NCI-H2196 treated with DMSO at 0.1 percent for 48 hours (cell line): ENCODE data around the gene TRAM2.

Experiments used
- DNase-seq: peaks from one replicate; lab custom pipeline; 2025; ENCODE audit not compliant: unreplicated experiment; lab: John Stamatoyannopoulos, UW

Gene TRAM2

DNA sequence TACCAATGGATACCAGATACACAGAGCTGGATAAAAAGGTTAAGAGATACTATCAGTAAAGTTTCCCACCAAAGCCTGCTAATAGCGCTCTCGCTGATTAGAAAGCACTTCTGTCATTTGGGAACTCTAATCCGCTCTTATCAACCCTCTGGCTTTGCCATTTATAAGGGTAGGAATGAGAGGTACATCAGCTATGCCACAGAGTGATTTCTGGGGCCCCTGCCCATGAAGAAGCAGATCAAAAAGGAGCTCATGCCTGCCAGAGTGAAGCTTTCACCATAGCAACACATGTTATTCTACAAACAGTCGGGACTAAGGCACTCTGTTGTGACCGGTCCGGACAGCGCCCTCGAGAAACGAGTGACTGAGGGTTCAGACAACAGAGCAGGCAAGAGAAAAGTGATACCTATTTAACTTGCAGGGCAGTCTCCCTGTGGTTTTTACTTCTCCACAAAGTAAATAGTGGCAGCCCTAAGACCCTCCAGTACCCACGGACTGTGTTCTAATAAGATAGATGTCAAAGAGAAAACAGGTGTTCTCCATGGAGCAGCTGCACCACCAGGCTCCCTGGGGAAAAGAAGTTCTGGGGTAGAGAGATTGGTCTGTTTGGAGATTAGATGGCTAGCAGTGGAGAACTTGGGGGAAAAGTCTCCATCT is 5.6 kb downstream of the TRAM2 start:
- no peak for DNase-seq

DNA sequence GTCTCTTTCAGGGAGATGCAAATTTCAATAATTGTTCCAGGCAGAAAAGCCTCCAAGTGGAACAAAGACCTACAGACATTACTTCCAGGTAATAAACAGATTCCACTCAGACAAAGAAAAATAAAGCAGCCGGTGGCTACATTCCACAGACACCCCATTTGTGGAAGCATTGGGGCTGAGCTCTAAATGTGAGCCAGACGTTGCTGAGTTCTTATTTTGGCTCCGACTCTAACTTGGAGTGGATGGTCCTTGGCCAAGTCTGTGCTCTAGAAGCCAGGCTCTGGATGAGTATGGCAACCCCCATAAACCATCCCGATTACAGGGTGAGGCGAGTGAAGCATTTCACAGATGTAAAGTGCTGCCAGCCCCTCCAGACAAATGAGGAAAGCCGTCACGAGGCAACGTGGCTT is 6.6 kb downstream of the TRAM2 start:
- DNase-seq, result no peak

DNA sequence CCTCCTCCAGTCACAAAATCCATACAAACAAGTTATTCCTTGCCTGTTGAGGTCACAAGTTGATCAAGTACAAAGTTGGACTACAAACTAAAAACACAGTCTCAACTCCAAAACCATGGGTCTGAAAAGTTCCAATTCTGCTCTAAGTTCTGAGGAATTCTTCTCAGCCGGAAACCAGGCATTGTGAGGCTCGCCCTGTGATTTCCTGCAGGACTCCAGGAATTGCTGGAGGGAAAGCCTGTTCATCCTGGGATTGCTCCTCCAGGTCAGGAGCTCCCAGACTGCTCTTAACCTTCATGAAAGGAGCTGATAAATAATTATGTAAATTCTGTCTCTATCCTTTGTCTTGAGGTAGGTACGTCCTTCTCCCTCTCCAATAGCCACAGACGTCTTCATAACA is 8.5 kb downstream of the TRAM2 start:
- DNase-seq, result no peak

DNA sequence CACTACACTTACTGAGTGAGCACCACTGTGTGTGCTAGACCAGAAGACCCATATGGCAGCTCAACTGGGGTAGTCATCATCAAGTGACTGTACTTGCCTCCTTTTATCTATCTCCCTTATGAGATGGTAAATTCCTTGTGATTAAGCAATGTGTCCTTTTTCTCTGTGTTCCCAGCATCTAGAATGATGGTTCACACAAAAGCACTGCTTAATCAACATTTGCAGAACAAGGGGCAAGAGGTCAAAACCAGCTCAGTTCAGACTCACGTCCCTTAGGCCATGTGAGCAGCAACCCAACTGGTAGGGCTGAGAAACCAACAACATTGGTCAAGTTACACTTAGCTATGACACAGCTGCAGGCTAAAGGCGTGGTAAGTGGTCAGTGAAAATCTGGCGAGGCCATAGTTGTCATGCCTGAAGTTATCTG is 10.0 kb downstream of the TRAM2 start:
- no peak for DNase-seq

DNA sequence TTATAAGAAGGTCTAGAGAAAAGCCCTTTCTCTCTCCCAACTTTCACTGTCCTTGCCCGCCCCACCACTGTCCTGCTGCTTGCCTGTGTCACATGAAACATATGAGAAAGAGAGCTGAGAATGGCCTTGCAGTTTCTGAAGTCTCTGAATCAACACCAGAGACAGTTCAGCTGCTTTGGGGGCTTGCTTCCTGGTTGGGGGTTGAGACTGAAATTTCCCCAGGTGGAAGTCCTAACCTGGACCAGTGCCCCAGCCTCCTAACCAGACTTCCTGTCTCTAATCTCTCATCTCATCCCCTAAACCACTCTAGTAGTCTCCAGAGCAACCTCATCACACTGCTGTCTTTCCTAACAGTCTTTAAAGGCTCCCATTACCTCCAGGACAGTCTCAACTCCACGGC is 10.7 kb downstream of the TRAM2 start:
- no peak for DNase-seq

DNA sequence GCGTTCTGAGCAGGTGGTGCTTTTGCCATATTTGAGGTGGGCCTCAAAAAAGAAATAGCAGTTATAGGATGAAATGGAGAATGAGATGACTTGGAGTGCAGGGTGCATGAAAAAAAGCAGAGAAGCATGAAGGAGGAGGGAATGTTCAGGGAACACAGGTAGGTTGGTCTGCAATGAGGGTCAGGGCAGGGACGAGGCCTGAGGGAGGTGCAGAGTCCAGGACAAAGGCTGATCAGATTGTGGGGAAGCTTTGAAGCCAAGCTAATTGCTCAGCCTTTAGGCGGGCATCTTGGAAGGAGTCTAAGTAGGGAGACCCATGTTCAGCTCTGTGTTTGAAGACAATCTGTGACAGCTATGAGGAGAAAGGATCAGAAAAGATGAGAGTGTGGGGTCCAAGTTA is 12.0 kb downstream of the TRAM2 start:
- DNase-seq, result no peak

DNA sequence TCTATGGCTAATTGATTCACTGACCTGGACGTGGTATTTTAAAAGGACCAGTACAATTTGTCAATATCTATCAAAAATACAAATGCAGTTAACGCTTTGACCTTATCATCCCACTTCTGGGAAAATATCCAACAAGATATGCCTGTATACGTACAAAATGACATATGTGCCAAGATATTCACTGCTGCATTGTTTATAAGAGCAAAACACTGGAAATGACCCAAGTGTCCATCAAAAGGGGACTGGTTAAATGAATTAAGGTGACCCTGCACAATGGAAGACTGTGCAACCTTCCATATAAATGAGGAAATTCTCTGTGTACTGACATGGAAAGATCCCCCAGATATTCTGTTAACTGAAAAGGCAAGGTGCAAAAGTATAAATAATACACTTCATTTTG is 13.9 kb downstream of the TRAM2 start:
- DNase-seq, result no peak

DNA sequence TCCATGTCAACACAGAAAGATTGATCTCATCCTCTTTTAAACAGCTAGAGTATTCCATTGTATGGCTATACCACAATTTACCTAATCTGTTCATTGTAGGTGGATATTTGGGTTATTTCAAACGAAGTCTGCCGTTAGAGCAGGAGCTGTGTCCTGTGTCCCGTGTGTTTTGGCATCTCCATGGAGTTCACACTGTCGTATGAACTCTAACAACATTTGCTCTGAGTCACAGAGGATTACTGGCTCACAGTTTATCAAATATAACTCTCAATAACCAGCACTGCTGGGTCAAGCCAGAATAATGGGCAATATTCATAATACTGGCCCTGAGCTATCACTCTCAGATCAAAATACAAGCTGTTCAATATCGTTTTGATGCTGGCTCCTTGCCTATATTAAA is 16.4 kb downstream of the TRAM2 start:
- no peak for DNase-seq

DNA sequence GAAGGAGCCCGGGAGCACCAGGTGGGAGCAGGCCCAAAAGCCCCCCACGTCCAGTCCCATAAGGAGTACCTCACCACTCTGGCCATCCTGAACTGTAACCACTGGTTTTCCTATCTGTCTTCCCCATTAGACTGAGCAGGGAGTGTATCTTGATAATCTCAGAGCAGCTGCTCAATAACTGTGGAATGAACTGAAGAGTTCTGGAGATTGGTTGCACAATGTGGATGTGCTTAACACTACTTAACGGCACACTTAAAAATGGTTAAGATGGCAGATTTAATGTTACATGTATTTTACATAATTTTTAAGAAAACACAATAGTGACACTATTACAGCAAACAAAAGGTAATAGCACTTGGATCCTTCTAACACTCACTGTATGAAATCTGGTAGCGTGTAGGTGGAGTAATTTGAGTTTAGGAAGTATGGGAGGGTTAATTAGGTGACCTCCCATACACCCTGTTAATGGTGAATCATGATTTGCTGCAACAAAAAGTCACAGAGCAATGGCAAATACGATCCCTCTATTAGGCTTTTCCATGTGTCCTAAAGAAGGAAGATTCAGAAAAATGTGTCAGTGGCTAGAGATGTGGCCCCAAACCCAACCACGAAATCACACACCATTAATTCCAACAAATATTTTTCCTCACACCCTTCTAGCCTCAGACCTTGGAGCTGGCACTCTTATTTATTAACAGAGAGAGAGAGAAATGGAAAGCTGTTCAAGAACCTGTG is 18.4 kb downstream of the TRAM2 start:
- no peak for DNase-seq

DNA sequence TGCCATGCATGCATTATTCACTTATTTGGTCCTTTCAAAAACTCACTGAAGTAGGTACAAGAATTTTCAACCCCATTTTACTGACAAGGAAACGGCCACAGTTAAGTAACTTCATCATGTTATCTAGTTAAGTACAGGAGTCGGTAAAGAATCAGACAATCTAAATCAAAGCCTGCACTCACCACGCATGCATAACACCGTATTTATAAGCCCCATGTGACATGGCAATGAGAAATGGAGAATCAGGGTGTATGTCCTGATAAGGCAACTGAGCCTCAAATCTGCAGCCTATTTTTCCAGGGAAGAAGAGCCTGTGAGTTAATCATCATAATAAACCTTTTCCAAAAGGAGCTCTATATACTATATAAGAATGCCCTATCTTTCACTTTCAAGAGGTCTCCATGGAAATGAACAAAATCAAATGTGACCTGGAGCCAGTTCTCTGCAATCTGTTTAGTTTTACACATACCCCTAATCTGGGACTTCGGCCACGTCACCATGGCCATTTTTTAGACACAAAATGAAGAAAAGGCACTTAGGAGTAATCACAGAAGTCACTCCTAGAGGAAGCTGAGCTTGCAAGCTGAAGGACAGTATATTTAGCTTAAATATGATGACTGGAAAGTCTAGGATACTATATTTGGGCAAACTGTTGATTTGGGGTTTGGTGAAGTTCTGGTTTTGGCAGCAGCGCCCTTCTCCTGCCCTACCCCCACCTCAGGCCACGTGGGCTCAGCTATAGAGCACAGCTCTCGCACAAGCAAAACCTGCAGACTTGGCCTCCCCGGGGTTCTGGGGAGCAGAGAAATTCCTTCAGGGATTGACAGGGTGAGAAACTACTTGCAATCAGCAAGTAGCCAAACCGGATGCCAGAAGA is 19.2 kb downstream of the TRAM2 start:
- DNase-seq, result no peak

DNA sequence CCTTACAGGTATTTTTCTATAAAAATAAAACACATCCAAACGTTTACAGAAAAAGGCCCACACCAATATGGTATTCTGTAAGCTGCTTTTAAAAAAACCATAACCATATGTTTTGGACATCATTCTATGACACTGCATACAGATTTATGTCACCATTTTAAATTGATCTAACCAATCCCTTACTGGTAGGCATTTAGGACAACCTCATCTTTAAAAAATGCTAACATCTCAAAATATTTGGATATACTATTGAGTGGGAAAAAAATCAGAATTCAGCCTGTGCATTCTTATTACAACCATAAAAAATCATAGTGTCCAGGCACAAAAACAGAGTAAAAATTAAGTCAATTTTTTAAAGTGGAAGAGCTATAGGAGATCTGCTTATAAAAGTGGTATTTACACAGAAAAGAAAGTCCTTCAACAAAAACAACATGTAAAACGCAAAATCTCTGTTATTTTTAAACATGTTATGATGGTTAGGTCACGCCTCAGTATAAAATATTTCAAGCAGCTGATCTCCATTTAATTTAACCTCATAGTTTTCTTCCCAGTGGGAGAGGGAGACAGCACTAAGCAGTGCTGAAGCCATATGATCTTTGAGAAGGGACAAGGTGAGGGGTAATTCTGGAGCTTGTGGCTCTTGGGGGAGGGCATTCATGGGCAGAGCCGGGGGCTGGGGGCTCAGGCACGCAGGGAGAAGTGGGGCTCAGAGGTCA is 21.2 kb downstream of the TRAM2 start:
- DNase-seq, result no peak

DNA sequence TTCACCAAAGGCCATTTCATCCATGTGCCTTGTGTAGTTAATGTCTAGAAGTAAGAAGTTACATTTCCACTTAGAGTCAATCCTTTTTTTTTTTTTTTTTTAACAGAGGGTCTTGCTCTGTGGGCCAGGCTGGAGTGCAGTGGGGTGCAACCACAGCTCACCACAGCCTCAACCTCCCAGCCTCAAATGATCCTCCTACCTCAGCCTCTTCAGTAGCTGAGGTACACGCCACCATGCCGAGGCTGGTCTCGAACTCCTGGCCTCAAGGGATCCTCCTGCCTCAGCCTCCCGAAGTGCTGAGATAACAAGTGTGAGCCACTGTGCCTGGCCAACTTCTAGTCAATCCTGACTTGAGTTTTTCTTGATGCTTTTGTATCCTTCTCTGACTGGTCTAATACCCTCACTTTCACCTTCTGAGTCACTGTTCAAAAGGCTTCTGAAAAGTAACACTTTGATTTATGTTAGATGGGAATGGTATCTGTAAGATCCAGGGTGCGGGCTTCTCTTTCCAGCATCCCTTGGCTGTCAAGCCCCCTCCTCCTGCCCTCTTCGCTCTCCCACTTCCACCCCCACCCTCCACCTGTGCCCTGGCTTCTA is 22.1 kb downstream of the TRAM2 start:
- DNase-seq, result no peak

DNA sequence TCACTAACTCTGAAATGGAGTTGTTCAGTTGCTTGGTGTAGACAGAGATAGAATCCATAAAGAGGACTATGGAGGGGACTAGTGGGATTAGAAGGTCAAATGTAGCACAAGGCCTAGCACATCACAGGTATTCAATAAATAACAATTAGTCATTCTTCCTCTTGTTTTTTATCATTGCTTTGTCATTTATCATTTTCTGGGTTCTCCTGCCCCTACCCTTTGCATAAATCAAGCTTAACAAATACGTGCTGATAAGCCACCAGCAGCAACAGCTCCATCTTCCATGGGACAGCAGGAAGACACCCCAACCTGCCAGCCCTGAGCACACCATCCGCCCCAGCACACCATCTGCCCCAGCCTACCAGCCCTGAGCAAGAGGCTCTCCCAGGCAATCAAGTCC is 23.1 kb downstream of the TRAM2 start:
- no peak for DNase-seq

DNA sequence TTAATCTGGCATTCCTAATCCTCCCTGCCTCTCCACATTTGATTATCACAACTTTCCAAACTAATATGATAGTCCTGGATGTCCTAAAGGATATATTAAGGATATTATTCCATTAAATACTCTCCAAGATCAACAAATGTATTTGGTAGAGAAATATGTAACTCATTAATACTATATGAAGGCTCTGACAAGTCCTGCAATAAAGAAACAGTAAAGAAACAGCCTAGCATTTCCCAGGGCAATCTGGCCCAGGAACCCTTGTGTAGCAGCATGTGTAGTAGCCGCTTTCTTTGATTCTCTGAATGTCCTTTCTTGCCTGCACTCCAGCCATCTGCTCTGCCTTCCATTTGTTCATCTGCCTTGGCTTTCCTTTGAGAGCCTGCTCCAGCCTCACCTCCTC is 23.7 kb downstream of the TRAM2 start:
- DNase-seq, result no peak

DNA sequence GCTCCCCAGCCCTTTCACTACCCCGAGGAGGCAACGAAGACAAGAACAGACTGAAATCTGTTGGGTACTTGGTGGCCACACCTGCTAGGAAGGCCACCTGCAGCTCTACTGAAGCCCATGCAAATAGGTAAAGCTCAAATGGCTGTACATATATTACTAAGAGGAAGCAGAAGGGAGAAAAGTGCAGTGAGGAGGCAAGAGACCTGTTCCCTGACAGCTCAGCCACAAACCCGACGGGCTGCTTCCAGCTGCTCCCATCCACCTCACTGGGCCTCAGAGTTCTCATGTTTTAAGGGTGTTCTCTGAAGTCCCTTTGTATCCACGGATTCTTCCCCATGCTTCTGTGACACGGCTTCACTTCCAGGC is 24.6 kb downstream of the TRAM2 start:
- no peak for DNase-seq

DNA sequence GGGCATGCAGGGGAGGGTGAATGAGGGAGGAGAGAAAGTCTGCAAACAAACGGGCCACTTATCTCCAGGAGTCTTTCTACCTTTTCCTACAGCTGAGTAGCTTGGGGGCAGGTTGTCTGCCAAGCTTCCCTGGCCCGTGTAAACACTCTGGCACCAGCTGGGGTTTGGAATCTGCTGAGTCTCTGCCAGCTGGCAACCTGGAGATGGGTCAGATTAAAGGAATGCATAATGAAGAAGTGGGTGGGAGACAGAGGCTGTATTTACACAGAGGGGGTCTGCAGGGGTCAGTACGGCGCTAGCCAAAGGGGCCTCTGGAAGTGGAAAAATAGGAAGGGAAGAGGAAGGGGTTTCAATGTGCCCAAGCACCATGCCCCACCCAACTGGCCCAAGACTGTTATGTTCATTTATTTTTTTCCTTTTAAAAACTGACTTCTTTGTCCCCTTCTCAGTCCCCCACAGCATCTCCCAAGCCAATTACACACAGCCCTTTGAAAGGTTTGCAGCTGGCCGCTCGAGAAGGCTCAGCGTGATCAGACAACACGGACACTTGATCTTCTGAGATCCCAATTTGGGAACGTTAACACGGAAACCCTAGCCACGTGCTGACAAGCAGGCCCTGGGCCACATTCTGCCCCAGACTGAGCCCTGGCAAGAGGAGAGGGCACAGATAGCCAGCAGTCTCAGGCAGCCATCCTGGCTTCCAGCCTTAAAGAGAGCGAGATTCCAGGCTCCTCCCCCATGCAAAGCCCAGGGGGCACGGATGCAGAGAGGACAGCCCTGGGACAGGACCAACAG is 25.2 kb downstream of the TRAM2 start:
- peak; percentile 91 for DNase-seq

DNA sequence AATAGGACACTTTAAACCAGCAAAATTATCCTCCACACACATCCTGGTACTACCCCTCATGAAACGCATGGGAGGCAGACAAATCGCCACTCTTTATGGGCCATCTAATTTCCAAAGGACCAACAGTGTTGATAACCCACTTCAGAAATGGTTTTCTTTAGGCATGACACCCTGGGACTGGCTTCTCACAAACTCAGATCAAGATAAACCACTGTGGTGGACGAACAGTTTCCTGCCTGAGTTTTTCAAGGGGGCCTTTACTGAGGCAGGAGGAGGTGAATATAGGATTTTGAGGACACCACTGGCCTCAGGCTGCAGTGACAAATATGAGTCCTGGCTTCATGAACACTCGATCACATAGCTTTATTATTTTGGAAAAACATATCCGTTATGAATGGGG is 26.0 kb downstream of the TRAM2 start:
- DNase-seq, result no peak

DNA sequence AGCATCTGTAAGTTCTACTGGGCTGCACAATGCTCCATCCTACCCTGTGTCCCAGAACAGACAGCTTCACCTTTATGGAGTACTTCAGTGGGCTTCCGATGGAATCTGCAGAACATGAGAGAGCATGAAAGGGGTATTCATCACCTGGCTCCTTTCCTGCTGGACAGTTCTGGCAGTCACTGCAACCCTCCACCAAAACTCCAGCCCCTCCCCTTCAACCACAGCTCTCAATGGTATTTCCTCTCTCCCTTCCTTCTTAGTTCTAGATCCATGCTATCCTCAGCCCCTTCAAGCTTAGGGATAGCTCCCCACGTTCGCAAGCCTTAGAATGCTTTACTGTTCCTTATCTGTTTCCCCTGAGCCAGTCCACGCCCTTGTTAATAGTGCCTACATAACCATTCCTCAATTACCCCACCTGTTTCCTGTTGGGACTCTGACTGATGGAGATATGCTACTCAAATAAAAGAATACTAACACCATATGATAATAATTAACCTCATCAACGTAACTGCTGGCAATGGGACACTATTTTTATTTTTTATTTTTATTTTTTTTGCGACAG is 26.8 kb downstream of the TRAM2 start:
- no peak for DNase-seq

DNA sequence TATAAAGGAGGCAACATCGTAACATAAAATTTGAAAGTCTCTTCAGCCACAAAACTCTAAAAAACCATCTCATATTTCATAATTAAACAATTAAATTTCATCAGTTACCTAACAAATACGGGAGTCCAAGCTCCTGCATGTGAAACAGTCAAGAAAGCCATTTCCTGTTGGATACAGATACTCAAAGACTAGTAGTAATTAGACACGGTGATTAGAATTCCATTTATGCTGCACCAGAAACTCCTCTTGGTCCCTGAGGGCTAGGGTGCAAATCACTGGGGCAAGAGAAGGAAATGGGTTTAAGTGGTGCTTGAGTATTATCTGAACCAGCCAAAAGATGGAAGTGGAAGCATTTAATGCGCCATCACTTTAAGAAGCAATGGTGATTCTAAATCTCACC is 27.4 kb downstream of the TRAM2 start:
- DNase-seq, result no peak

DNA sequence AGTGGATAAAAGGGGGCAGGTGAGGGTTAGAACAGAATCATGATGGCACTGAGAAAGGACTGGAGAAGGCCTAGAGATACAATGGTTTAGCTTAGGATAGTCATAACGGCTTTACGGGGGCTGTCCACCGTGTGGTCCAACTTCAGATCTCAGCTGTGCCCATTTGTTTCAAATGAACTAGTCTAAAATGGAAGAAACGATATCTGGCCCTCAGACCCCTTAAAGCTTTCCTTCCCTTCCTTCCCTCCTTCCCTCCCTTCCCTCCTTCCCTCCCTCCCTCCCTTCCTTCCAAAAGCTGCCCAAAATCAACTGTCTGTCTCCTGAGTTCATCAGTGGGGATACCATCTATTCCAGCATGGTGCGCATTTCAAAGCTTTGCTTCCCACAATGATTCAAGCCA is 27.9 kb downstream of the TRAM2 start:
- no peak for DNase-seq
